GM19025 (cell line): ENCODE data around the gene MYO7A.

Source experiments
- ATAC-seq: cut with Tn5 transposase; IDR thresholded peaks from one replicate; pipeline ENCODE4 v1.9.1; 2021; ENCODE audit warnings: mild to moderate bottlenecking, low read depth, moderate library complexity; ENCODE audit not compliant: unreplicated experiment

Gene MYO7A

DNA sequence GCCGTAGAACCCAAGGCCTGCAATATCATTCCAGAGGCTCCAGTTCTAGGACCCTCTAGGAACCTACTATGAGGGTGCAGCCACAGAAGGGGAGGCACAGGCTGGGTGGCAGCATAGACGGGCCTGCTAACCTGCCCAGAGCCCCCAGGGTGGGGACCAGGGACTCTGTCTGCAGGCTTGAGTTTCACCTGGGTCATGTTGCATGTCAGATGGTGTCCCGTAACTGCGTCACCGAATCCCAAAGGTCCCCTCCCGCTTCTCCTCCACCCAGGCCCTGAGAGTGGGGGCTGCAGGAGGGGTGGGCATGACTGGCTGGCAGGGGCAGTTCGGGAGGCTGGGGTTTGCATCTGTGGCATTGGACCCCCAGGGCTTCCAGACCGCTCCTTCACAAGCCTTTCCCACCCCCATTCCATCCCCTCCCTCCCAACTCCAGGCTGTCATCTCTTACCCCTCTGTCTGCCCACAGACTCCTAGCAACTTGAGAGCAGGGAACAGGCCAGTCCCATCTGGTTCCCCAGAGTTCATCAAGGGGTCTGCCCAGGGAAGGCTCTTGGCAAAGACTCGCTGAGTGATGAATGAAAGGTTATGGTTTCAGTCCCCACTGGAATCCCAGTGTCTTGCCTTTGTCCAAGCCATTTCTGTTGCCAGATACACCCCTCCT, 16.3 kb downstream of the MYO7A start:
- no peak for ATAC-seq

DNA sequence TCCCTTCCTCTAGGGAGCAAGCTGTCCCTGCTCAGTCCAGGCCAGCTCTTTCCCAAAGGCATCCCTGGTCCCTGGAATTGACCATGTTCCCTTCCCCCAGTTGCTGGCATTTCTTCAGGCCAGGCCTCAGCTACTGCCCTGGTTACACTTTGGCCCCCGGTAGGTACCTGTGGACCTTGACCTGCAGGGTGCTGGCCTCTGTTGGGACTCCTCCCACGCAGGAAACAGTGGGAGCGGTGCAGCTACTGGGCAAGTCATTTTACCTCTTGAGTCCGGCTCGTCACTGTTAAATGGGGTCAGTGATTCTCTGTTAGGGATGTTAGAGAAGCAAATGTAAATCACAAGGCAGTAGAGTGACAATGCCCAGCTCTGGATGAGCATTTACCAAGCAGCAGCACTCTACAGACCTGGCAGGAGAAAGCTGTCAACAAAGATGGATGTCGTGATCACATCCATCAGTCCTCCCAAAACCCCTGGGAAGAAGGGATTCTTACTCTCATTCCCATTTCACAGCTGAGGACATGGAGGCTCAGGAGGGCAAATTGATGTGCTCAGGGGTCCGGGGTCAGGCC, 16.9 kb downstream of the MYO7A start:
- ATAC-seq, result no peak

DNA sequence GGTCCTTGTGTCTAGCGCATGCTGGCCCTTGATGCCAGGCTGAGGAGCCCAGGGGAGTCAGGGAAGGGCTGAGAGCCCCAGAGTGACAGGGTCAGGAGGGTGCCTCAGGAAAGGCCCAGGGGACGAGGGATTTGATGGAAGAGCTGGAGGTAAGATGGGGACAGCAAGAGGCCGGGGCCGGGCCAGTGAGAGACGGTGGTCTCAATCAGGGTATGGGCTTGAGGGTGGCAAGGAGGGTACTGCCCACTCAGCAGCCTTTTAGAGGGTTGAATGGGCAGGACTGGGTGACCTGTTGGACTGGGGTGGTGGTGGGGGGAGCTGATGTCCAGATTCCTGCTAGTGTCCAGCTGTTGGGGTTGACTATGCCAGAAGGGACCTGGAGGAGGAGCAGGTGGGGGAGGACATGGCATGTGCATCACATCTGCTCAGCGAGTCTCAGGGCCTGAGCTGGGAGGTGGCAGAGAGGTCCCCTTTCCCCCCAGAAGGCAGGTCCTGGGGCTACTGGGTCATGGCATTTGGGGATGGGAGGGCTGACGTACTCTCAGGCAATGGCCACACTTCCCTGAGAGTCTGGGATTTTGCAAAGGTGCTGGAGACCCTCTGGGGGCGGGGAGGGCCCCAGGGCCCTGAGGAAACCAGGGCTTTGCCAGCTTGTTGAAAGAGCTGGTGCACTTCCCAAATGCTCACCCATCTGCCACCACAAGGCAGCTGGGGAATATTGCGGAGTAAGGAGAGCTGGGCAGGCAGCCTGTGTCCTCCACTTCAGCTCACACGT, 18.4 kb downstream of the MYO7A start:
- no peak for ATAC-seq

DNA sequence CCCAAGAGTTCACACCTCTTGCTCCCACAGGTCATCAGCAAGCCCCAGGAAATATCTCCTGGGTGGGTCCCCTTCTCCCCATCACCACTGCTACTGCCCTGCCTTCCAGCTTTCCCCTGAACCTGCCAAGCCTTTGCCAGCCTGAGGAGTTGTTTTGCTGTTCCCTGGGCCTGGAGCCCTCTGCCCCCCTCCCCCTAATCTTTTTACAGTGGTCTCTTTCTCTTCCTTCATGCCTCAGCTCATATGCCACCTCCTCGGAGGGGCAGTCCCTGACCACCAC, 18.9 kb downstream of the MYO7A start:
- ATAC-seq, result no peak

DNA sequence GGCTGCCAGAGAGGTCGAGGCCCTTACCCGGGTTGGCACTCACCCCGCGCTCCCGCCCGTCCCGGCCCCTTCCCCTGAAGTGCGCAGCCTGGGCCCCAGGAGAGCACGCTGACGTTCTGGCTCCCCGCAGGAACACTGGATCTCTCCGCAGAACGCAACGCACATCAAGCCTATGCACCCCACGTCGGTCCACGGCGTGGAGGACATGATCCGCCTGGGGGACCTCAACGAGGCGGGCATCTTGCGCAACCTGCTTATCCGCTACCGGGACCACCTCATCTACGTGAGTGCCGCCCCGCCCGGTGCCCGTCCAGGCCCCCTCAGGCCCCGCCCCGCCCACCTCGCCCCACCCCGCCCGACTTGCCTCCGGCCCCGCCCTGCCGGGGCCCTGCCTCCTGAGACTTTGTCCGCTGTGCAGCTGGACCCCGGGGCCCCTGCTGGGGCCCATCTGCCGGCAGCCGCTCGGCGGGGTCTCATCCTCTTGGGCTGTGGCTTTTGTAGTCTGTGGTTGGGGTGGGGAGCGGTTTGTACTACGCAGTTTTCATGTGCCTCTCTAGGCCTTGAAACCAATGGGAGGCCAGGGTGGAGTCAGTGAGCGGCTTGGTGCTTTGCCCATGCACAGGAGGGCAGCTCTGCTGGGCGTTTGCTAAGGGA, 19.7 kb downstream of the MYO7A start:
- ATAC-seq, result no peak

DNA sequence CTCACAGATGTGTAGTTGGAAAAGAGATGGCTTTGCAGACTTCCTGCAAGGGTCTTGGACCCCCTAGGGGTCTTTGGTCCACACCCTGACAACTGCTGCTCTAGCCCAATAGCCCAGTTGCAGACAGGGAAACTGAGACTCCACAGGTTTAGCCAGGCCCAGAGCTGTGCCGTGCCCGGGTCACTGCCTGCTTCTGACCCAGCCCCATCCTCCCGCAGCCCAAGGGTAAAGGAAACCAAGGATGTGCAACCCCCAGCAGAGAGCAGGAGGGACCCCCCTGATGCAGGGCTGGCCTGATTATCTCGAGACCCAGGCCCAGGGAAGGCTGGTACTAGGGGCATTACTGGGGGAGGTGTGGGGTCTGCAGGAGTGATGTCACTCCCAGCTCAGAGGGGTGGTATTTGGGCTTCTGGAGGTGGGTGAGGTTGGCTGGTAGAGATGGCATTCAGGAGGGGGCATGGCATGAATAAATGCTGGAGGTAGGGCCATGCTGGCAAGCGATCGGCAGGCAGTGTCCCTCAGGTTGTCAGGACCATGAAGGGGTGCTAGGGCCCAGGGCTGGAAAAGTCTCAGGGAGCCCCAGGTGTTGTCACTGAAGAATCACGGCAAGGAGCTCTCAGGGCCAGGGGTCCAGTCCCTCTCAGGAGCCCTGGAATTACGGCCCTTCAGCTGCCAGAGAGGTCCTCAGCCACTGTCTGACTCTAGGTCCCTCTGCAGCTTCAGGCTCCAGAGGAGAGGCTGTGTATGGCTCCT, 21.1 kb downstream of the MYO7A start:
- no peak for ATAC-seq

DNA sequence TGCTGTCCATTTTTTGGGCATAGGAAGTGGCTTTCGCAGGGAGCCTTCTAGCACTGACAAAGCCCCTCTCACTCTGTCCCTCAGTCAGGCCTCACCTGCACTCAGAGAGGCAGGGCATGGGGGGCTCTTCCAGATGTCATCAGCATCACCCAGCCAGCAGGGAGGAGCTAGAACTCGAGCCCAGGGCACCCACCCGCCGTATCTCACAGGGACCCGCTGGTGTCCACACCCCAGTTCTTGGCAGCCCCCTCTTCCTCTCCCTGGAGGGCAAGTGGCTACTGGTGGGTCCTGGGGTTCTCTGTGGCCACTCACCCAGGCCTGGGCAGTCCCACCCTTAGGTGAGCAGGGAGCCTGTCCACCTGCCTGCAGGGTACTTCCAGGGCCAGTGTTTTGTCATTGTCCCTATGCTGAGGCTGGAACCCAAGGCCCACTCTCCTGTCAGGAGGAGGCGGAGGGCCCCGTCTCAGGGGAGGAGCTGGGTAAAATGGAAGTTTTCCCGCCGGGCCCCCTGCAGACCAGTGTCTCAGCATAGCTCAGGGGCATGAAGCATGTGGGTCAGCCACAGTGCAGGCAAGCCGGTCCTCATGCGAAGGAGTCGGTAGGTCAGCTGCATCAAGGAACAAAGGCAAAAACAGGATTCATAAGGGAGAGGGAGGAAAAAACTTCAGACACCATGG, 21.8 kb downstream of the MYO7A start:
- ATAC-seq, result no peak

DNA sequence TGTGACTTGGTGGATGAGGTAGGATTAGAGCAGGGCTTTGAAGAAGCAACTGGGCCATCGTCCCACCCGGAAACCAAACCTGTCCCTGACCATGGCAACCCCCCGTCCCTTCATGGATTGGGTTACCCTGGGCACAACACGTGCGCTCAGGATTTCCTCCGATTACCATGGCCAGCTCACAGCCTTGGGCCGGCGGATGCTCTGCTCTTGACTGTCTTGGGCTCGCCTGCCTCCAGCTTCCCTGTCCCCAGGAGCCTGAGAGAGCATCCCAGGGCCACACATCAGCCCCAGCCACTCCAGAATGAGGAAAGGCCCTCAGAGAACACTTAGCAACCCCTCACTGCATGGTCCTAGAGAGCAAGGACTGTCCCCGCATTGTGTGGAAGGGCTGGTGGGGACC, 22.8 kb downstream of the MYO7A start:
- no peak for ATAC-seq

DNA sequence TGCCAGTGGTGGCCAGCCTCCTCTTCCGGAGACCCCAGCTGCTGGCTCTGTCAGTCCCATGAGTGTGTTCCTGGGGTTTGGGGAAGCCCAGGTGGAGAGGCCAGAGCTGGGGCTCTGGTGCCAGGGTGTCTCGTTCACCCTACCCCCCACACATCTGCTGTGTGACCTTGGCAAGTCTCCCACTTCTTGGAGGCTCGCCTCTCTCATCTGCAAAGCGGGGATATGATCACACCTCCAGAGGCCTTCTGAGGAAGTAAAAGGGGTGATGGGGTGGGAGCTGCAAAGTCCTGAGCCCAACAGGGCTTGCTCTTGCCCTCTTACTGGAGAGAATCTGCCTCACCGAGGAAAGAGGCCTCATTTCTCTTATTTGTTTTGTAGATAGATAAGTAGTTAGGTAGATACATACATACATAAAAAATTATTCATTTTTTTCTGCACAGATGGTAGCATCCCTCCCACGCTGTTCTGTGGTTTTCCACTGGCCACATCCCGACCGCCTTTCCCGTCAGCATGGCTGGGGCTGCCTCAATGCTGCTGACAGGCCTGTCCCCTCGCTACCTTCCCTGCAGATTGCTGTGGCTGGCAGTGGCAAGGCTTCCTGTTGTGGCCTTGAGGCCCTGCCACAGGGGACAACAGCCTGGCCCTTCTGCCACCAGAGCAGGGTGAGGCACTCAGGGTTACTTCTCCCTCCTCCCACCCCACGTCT, 23.9 kb downstream of the MYO7A start:
- ATAC-seq, result no peak

DNA sequence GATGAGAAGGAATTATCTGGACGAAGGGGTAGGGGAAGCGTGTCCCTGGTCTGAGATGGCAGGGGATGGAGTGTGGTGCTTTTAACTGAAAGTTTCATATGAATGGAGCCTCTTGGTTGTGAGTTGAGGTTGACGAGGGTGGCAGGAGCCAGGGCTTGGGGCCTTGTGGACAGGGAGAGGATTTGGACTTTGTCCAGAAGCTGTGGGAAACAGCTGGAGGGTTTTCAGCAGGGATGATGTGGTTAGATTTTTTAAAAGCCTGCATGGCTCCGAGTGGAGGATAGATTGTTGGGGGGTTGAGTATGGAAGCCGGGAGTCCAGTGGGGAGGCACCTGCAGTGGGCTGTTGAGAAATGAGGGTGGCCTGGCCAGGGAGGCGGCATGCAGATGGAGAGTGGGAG, 24.8 kb downstream of the MYO7A start:
- no peak for ATAC-seq

DNA sequence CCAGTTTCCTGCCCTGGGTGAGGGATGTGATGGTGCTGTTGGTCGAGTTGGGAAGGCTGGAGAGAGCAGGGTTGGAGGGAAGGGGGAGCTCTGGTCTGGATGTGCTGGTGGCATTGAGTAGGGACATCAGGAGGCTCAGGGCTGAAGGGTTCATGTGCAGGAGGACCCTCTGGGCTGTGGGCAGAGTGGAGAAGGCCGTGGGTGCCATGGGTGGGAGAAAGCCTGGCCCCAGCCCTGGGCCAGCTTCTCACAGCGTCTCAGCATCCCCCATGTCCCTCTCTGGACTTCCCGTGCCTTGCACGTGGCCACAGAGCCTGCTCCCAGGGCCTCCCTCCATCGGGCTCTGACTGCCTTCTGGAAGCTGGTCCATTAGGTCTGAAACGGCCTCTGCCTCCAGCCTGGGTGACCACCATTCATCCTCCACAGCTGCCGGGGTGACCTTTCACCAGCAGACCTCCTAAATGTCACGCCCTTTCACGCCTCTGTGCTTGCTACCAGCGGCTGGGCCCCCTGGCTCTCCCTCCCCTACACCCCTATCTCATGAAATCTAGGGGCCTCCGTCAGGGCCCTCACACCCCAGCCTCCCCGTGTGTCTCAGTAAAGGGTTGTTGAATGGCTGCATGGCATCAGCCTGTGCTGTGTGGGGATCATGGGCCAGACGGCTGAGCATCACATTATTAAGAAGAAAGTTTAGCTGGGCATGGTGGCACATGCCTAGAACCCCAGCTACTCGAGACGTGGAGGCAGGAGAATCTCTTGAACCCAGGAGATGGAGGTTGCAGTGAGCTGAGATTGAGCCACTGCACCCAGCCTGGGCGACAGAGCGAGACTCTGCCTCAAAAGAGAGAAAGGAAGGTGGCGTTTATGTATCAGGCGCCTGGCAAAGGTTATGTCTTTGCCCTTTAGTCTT, 25.5 kb downstream of the MYO7A start:
- no peak for ATAC-seq

DNA sequence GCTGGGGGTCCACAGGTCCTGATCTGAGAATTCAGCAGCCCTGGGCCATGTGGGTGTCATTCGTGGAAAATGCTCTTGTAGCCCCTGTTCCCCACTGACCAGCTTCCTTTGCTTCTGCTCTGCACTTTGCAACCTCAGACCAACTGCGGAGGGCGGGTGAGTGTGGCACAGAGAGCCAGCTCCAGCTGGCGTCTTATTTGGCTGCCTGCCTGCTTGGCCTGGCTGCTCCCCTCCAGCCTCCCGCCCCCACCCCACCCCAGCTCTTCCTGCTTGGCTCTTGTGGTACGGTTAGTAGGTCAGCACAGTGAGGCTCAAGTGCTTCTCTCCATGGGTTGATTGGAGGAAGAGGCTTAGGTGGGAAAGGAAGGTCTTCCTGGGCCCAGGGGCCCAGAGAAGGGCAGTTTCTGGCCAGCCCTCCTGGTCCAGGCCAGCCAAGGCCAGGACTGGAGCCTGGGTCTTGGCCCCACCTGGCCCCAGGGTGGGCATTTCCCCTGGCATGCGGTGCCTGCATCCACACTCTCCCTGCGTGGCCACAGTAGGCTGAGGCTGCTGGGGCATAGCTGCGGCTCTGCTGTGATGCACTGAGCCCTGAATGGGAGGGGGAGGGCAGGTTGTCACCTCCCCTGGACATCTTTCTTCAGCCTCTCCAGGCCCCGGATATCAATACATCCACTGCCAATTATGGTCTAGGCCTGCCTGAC, 26.5 kb downstream of the MYO7A start:
- ATAC-seq, result no peak

DNA sequence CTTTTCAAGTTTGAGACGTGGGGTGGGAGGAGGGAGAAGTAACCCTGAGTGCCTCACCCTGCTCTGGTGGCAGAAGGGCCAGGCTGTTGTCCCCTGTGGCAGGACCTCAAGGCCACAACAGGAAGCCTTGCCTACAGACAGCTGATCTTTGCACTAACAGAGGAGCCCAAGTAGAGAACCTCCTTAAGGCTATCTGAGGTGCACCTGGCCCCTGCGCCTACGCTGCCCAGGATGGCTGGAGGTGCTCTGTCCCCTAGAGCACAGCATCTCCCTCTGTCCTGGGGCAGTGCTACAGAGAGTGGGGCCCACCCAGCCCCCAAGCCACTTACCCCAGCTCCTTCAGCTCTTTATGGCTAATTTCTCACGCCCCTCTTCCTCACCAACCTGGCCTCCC, 27.0 kb downstream of the MYO7A start:
- no peak for ATAC-seq

DNA sequence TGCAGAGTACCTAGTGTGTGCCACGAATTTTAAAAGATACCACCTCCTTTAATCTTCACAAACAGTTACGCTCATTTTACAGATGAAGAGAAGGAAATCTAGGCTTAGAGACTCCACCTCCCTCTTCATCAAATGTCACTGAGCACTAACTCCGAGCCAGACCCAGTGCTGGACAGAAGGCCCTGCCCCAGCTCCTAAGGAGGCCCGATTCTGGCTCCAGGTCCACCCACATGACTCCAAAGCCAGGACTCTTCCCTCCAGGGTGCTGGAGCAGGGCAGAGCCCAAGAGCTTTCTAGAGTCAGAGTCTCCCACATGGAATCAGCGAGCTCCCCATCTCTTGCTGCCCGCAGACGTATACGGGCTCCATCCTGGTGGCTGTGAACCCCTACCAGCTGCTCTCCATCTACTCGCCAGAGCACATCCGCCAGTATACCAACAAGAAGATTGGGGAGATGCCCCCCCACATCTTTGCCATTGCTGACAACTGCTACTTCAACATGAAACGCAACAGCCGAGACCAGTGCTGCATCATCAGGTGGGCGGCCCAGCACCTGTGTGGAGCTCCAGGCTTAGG, 27.6 kb downstream of the MYO7A start:
- no peak for ATAC-seq

DNA sequence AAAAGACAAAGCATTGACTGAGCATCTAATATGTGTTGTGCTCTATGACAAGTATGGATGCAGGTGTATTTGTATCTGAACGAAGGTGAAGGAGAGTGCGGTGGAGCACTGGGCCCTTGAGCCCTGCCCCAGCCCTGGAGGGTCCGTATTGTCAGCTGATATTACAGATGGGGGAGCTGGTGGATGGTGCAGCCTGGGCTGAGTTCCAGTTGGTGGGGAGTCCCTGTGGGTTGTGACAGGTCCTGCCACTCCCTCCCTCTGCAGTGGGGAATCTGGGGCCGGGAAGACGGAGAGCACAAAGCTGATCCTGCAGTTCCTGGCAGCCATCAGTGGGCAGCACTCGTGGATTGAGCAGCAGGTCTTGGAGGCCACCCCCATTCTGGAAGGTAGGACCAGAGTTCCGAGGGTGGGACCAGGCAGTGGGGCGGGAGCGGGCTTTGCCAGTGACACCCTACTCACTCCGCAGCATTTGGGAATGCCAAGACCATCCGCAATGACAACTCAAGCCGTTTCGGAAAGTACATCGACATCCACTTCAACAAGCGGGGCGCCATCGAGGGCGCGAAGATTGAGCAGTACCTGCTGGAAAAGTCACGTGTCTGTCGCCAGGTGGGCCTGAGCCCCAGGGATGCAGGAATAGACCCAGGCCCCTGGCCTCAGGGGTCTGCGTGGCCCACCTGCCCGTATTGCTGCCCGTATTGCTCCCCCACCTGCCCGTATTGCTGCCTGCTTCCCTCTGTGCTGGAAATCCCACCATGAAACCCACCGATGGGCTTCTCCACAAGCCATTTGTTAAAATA, 28.6 kb downstream of the MYO7A start:
- no peak for ATAC-seq

DNA sequence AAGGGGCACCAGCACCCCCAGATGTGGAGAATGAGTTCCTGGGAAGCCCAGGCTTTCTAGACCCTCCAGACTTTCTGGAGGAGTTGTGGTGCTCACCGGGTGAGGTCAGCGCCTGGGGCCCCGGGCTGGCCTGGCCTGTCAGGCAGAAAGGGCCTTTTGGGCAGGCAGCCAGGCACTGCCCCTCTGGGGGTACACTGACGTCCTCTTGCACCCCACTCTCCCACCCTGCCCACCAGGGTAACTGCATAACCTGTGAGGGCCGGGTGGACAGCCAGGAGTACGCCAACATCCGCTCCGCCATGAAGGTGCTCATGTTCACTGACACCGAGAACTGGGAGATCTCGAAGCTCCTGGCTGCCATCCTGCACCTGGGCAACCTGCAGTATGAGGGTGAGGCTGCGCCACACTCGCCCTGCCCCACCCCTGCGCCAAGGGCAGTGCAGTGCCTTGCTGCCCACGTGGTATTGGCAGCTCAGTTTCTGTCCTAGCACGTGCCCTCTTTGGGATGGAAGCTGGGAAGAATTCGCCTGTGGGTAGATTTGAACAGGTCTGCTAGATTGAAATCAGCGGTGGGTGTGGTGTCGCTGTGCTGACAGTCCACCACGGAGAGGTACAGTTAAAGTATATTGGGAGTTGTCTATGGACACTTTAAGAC, 30.1 kb downstream of the MYO7A start:
- ATAC-seq, result no peak
